COLO668 (cell line): ENCODE data around the gene BNIP3.
"Not testable (repeated sequence)": the region's sequence is repeated elsewhere in the genome, so short reads cannot be mapped to it uniquely, and the experiment has no call there.

Experiments
- DNase-seq: peaks from one replicate; lab custom pipeline; 2025; ENCODE audit not compliant: unreplicated experiment; lab: John Stamatoyannopoulos, UW

The BNIP3 gene

GRCh38 chr10:131930586-131931330 lies 51.0 kb downstream of the BNIP3 start:
- DNase-seq: no peak

DNA sequence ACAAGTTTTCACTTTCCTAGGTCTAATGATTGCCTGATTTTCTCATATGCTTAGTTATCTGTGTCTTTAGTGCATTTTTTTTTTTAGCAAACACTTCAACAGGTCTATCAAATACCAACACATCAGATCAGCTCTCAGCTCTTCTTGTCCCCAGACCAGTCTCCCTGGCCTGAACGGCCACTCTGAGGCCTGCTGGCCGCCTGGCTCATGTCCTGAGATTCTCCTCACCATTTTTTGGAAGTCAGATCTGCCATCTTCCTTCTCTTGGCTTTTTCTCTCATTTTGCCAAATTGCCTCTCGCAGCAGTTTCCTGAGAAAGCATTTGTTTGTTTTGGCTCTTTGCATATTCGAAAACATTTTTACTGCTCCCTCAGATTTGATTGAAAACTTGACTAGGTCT lies 51.6 kb downstream of the BNIP3 start:
- no peak for DNase-seq

- DNase-seq: no peak
These were observed 52.4 kb downstream of the BNIP3 start for GRCh38 chr10:131929122-131929845.

DNA sequence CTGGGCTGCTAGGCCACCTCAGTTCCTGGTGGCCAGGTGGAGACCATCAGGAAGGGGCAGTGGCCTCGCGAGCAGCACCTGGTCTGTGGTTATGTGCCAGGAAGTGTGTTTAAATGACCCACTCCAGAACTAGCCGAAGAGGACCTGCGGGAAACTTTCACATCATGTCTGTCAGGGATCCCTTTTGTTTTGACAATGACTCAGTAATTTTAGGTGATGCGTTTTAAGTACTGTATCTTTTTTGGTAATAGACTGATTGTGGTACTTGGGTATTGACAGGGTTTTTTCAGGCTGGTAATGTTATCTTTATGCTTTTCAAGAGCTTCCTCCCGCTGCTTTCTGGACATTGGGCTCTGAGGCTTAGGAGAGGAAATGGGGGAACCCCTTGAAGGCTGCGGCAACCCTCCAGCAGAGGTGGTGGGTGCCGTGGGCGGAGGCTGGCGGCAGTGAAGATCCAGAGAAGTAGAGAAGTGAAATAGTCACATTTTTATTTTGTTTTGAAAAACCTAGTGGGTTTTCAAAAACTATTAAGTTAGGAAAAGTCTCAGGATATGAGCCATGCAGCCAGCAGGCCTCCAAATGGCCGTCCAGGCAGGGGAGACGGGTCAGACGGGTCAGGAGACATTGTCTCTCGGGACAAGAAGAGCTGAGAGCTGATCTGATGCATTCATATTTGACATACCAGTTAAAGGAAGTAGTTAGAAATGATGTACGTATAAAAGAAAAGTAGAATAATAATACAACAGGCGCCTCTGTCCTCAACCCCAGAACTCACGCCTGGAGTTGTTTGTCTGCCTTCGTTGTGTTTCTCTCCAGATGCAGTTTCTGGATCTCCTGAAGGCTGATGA lies 53.3 kb downstream of the BNIP3 start:
- peak; percentile 36 for DNase-seq

GRCh38 chr10:131926743-131927595 lies 54.8 kb downstream of the BNIP3 start:
- DNase-seq: no peak

- no peak for DNase-seq
These were observed 55.5 kb downstream of the BNIP3 start for GRCh38 chr10:131926253-131926652.

GRCh38 chr10:131925716-131926115 lies 56.0 kb downstream of the BNIP3 start:
- DNase-seq: no peak

GRCh38 chr10:131925011-131925649 lies 56.6 kb downstream of the BNIP3 start:
- no peak for DNase-seq

GRCh38 chr10:131923038-131923756 lies 58.5 kb downstream of the BNIP3 start:
- no peak for DNase-seq

GRCh38 chr10:131921184-131921583 lies 60.5 kb downstream of the BNIP3 start:
- no peak for DNase-seq

DNA sequence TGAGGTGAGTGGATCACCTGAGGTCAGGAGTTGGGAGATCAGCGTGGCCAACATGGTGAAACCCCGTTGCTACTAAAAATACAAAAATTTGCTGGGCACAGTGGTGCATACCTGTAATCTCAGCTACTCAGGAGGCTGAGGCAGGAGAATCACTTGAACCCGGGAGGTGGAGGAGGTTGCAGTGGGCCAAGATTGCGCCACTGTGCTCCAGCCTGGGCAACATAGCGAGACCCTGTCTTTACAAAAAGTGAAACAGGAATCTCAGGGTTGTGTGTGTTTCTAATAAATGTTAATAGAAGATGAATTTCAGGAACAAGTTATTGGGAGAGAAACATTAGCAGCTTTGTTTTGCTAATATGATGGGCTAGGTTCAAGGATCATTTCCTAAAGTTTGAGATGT lies 61.0 kb downstream of the BNIP3 start:
- no peak for DNase-seq

DNA sequence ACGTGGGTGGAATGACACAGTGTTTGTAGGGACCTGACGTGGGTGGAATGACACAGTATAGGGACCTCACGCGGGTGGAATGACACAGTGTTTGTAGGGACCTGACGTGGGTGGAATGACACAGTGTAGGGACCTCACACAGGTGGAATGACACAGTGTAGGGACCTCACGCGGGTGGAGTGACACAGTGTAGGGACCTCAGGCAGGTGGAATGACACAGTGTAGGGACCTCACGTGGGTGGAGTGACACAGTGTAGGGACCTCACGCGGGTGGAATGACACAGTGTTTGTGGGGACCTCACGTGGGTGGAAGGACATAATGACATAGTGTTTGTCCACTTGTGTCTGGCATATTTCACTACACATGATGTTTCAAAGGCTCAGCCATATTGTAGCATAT lies 61.6 kb downstream of the BNIP3 start:
- DNase-seq: no peak

GRCh38 chr10:131919461-131919860 lies 62.3 kb downstream of the BNIP3 start:
- not testable (repeated sequence) for DNase-seq
